Left renal cortex interstitium (tissue), 4 donors: ENCODE results near the gene PLB1. TPM values are rescaled to one million over a fixed set of nuclear protein-coding genes. Genes with fewer than 3 reads are reported as not detected.

ENCODE experiments used
- DNase-seq, 4 donors: peaks; one replicate each; pipeline ENCODE4 v3.0.0-alpha.2; 2013; ENCODE audit warnings: low read depth in 4 of 4, low spot score in 2 of 4, missing footprints in 1 of 4
- polyA plus RNA-seq, 4 donors: library from polyadenylated mRNA; unstranded; fragments of 120-200 nt; gene quantifications; one replicate each; pipeline ENCODE4 v1.2.1, GENCODE V29; 2013; ENCODE audit not compliant: insufficient read length in 4 of 4

PLB1 gene
- polyA plus RNA-seq, 4 donors = 0.84 to 1.7 (median 1.4) TPM

DNA sequence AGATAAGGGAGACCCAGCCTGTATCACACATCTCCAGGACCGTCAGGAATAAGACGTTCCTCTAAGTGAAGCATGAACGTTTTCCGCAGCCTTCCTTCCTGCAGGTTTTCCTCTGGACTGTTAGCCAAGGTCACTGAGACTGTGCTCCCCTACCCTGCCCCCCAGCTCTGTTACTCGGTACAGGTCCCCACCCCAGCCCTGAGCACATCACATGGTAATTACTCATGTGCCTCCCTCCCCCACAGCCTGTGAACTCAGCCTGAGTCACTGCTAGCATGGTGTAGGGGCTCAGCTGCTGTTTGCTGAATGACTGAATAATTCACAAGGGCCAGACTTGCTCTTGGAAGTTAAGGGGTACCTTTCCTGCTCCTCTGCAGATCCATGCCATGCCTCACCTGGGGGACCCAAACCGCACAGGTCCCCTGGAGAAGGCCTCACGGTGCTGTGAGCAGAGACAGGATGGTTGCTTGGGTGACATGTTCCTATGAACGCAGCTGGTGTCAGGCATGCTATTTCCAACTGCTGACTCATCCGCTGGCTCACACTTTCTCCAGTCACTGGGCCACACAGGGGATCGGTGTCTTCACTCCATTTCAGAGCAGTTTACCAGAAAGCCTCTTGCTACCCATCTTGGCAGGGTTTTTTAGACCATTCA lies 88.2 kb downstream of the PLB1 start:
- no peak for DNase-seq

DNA sequence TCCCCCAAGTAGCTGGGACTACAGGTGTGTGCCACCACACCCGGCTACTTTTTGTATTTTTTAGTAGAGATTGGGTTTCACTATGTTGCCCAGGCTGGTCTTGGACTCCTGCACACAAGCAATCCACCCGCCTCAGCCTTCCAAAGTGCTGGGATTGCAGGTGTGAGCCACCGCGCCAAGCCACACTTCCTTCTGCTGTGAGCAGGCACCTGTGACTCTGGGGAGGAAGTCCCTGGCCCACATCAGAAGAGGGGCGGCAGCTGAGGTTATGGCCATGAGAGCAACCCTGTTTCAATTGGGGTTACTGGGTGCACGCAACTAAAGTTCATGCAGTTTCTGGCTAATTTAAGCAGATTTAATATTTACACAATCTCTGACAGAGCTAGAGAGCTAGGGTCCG lies 91.0 kb downstream of the PLB1 start:
- no peak for DNase-seq

DNA sequence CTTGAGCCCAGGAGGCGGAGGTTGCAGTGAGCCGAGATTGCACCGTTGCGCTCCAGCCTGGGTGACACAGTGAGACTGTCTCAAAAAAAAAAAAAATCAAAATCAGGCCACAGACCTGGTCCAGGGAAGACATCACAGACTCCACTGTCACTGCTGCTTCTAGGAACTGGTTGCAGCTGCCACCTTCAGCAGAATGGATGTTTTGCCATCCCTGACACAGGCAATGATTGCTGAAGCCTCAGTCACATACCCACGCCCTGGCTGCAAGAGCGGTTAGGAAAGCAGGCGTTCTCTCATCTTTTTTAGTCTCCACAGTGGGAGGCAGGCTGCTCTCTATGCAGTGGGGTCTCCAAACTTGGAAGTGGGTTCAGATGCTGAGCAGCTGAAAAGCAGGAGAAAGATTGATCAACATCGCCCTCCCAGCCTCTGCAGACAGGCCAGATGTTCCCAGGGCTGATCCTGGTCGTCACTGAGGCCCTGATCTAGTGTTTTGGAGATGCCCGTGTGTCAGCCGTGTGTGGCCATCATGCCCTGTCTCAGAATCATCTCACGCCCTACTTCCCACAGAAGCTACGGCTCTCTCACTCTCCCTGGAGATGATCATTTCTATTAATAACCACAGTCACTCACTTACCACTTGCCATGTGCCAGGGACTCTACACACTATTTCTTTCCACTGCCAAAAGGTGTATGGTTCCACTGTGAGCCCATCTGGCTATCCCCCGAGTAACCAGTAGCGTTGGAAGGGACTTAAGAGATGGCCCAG lies 91.8 kb downstream of the PLB1 start:
- DNase-seq = no peak

DNA sequence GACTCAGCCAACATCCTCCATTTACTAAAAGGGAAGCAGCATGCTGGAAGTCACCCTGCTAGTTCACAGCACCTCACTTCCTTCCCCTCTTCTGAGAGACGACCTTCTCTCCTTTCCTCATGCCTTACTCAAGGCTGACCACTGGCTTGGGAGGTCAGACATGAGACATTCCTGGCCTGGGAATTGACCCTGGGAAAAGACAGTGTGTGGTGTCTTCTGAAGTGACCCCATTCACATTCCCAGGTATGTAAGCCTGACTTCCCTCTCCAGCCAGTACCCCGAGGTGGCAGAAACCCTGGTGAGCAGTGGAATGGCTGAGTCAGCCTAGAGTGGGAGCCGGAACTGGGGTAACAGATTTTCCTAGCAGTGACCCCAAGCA lies 92.4 kb downstream of the PLB1 start:
- no peak for DNase-seq

- DNase-seq = no peak
Measured at GRCh38 chr2:28589746-28590463, 94.0 kb downstream of the PLB1 start.

- DNase-seq = no peak
Measured at GRCh38 chr2:28590496-28591301, 94.8 kb downstream of the PLB1 start.

GRCh38 chr2:28591711-28592335 lies 96.0 kb downstream of the PLB1 start:
- no peak for DNase-seq

DNA sequence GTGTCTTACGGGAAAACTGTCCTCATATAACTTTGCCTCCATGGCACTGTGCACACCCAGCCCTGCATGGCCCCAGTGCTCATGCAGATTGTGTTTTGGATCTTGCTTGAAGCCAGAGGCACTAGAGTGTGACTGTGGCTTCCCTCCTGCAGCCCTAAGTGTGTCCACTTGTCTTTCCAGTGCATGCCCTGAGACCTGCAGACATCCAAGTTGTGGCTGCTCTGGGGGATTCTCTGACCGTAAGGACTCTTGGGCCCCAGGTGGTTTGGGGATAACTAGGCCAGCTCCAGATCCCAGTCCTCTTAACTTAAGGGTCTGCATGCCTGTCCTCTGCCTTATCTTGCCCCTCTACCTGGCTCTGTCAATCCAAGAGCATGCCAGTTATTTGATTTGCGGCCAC lies 96.6 kb downstream of the PLB1 start:
- DNase-seq = no peak

DNA sequence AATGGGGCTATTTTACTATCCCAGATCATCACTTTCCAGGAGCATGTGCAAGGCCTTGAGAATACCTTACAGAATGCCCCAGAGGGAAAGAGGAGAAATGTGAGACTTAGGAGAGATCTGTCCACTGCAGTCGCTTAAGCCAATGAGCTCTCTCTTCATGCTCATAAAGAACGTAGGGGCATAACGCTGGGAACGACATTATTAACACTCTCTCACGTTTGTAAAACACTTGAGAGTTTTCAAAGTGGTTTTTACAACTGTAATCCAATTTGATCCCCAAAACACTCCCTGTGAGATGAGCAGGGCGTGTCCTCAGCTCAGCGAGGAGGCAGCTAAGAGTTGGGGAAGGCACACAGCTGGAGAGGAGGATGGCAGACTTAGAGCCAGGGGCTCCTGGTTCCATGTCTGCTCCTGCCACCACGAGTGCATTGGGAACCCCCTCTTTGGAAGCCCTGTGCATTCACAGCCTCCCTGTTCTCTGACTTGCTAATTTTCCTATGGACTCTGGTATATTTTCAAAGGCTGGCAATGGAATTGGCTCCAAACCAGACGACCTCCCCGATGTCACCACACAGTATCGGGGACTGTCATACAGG lies 97.4 kb downstream of the PLB1 start:
- DNase-seq = no peak

GRCh38 chr2:28594000-28594331 lies 98.1 kb downstream of the PLB1 start:
- no peak for DNase-seq

- DNase-seq = peak; percentile 75 to 82 (median 78)
Measured at GRCh38 chr2:28594332-28595108, 98.7 kb downstream of the PLB1 start.

- no peak for DNase-seq
Measured at GRCh38 chr2:28595323-28595722, 99.5 kb downstream of the PLB1 start.

GRCh38 chr2:28598484-28598883 lies 102.6 kb downstream of the PLB1 start:
- no peak for DNase-seq

GRCh38 chr2:28600181-28600580 lies 104.3 kb downstream of the PLB1 start:
- no peak for DNase-seq

DNA sequence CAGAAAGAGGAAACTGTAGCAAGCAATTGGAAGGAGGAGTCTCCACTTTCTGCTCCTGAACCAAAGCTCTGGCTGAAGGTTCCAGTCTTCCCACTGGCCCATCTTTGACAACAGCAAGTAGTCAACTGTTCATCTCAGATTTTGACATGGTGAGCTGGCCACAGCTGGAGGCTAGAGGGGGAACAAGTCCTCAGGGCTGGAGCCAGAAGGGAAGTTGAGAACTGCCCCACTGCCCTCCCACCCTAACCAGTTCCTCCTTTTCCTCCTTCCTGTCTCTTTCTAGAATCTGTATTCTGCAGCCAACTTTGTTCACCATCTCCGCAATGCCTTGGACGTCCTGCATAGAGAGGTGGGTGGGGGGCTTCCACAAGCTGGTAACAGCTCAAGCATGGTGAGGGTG lies 105.8 kb downstream of the PLB1 start:
- no peak for DNase-seq

DNA sequence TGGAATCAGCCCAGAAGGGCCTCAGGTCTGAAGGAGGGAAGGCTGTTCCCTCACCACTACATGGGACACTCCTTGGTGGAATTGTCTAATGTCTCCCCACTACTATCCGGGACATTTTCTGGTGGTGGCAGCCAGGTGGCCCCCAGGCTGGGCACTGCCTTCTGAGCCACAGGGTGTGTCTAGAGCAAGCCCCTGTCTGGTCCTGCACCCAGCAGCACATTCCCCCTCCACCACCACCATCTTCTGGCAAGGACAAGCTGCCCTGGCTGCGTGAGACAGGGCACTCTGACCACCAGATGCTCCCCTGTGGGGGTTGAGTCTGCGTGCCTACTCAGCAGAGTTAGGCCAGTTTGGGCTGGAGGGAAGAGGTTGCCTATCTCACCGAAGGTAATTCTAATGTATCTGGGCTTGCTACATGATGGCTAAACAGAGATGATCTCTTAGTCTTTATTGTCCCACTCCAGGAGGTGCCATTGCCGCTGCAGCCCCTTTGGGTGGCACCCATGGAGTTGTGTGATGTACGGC lies 106.3 kb downstream of the PLB1 start:
- no peak for DNase-seq

DNA sequence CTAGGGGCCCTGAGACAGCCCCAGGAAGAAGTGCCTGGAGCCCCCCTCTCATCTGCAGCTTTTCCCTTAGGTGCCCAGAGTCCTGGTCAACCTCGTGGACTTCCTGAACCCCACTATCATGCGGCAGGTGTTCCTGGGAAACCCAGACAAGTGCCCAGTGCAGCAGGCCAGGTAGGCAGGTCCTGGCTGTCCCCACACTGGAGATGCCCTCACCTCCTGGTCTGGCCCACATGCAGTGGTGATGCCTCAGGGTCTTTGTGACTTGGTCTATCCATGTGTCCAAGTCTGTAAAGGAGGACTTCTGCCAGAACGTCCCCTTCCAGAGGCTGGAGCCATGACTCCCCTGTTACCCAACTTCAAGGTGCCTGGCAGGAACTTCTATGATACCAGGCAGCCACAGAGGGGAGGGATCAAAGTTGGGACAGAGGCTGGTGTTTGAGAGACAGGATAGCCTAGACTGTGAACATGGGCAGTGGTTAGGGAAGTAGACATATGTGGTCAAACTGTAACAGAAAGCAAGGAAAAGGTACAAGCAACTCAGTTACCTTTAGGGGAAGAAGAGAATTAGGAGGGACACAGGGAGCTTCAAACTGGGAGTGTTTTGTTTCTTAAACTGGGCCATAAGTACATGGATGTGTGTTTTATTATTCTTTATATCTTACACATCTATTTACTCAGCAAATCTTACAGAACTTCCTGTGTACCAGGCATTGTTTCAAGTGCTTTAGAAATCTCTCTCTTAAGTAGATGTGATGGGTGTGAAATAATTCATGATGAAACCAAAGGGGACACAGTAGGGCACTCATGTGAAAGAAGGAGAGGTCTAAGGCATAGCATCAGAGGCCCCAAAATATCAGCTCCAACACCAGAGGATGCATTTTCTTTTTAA lies 107.1 kb downstream of the PLB1 start:
- no peak for DNase-seq

DNA sequence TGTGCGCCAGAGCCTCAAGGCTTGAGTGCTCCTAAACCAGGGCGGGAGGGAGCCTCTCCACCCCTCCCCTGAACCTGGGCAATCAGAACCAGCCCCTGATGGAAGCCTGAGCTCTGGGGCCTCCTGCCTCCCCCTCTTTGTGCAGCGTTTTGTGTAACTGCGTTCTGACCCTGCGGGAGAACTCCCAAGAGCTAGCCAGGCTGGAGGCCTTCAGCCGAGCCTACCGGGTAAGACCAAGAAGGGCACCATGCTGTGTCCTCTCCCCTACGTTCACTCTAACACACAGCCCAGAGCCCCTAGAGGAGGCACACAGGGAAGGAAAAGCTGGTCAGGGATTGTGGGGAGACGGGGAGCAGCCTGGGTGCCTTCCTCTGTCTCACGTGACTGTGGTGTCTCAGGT lies 108.0 kb downstream of the PLB1 start:
- no peak for DNase-seq
